K562 (cell line): ENCODE data around the gene SPX. TPM values are rescaled to one million over a fixed set of nuclear protein-coding genes. Genes with fewer than 3 reads are reported as not detected.

Source experiments
- ATAC-seq: fragments of 200-7000 bp; cut with Tn5 transposase; 3 replicates; pipeline ENCODE4 v1.9.1; 2020; ENCODE audit warnings: moderate library complexity
- BruUV-seq: library from RNA; stranded (reverse); fragments of 400-500 nt; replicated peaks from 2 replicates; lab custom pipeline; 2021; lab: Mats Ljungman, UMichigan
- CTCF ChIA-PET: fragments of 300-600 bp; formaldehyde crosslinking; extraction: SDS; loops from one replicate; lab custom pipeline; 2021; ENCODE audit warnings: low intra/inter-chr PET ratio; lab: Yijun Ruan, JAX
- POLR2A ChIA-PET: fragments of 300-600, 350-650 bp; sonication (Branson Sonifier 250); formaldehyde crosslinking; extraction: SDS; loops from one replicate; lab custom pipeline; 2021; ENCODE audit warnings: antibody characterized with exemption, inconsistent platforms; lab: Yijun Ruan, JAX
- DNase-seq, 4 experiments: peaks; one replicate each; pipeline versions ENCODE4 v3.0.0 to v3.0.0-alpha.2; 2011 to 2018; ENCODE audit warnings: low spot score in 3 of 4, mixed read lengths in 3 of 4; ENCODE audit errors: extremely low read depth in 1 of 4
- FAIRE-seq: peaks from 2 replicates; lab custom pipeline; 2011; peaks lifted over from hg19 to GRCh38; lab: Jason Lieb, UNC
- H2AFZ ChIP-seq: 2 replicates; pipeline ENCODE4 v1.6.0; 2011; ENCODE audit warnings: low read depth, low read length, control low read depth, inconsistent platforms
- H3K27ac ChIP-seq: fragments of 200-600 bp; 3 replicates; pipeline ENCODE4 v1.8.0; 2011; ENCODE audit warnings: low read depth, mild to moderate bottlenecking, control low read depth, inconsistent platforms, low read length, moderate library complexity, mixed read lengths; ENCODE audit errors: extremely low read depth
- H3K27me3 ChIP-seq, 2 experiments: fragments of 300-600 bp in 1 of 2; 2 replicates in 1 of 2; 3 replicates in 1 of 2; pipeline versions ENCODE4 v1.6.0 to v1.8.0; 2011; ENCODE audit warnings: inconsistent platforms in 2 of 2, low read length in 2 of 2, mild to moderate bottlenecking in 1 of 2, mixed read lengths in 1 of 2, moderate library complexity in 1 of 2; ENCODE audit not compliant: control insufficient read depth in 2 of 2, insufficient read depth in 2 of 2
- H3K36me3 ChIP-seq: fragments of 300-600 bp; 3 replicates; pipeline ENCODE4 v1.8.0; 2011; ENCODE audit warnings: mild to moderate bottlenecking, low read length, inconsistent platforms; ENCODE audit not compliant: control insufficient read depth, insufficient read depth
- H3K4me1 ChIP-seq, 2 experiments: fragments of 200-600 bp in 1 of 2; replicated peaks in 1 of 2; 2 replicates in 1 of 2; 3 replicates in 1 of 2; pipeline versions ENCODE4 v1.5.1 to v1.8.0; 2011; ENCODE audit warnings: inconsistent platforms in 2 of 2, low read length in 2 of 2, mild to moderate bottlenecking in 1 of 2, mixed read lengths in 1 of 2, moderate library complexity in 1 of 2; ENCODE audit not compliant: control insufficient read depth in 2 of 2, insufficient read depth in 2 of 2
- H3K4me2 ChIP-seq: 2 replicates; pipeline ENCODE4 v1.6.1; 2011; ENCODE audit warnings: low read length, control low read depth, inconsistent platforms, mixed read lengths; ENCODE audit not compliant: insufficient read depth
- H3K4me3 ChIP-seq: fragments of 200-600 bp; sonication (generic), shearing (Covaris generic); 2 replicates; pipeline ENCODE4 v1.5.1; 2016; ENCODE audit warnings: control low read depth, inconsistent platforms
- H3K79me2 ChIP-seq: fragments of 200-600 bp; 3 replicates; pipeline ENCODE4 v1.8.0; 2011; ENCODE audit warnings: low read length, inconsistent platforms; ENCODE audit not compliant: control insufficient read depth, insufficient read depth
- H3K9ac ChIP-seq, 2 experiments: 2 replicates each; pipeline versions ENCODE4 v1.6.0 to v1.6.1; 2011; ENCODE audit warnings: low read depth in 2 of 2, low read length in 2 of 2, control low read depth in 1 of 2, inconsistent platforms in 1 of 2, mild to moderate bottlenecking in 1 of 2, mixed read lengths in 1 of 2; ENCODE audit not compliant: insufficient read depth in 1 of 2
- H3K9me1 ChIP-seq: one replicate; pipeline ENCODE4 v1.6.0; 2011; ENCODE audit warnings: inconsistent platforms, mild to moderate bottlenecking, low read length, moderate library complexity; ENCODE audit not compliant: control insufficient read depth, insufficient read depth
- H3K9me3 ChIP-seq: replicated peaks from 2 replicates; pipeline ENCODE4 v1.5.1; 2011; ENCODE audit warnings: low read depth, low read length, inconsistent platforms; ENCODE audit not compliant: control insufficient read depth, insufficient read depth
- H4K20me1 ChIP-seq: replicated peaks from 2 replicates; pipeline ENCODE4 v1.6.1; 2011; ENCODE audit warnings: low read length, inconsistent platforms, mixed read lengths; ENCODE audit not compliant: control insufficient read depth, insufficient read depth
- ETV1 ChIP-seq: fragments of 450-650 bp; conservative IDR thresholded peaks from 2 replicates; pipeline ENCODE4 v1.6.1; 2016; ENCODE audit warnings: missing genetic modification characterization, control low read depth, low read depth, missing compliant biosample characterization
- L3MBTL2 ChIP-seq: fragments of 450-650 bp; IDR thresholded peaks from 2 replicates; pipeline ENCODE4 v1.6.1; 2016; ENCODE audit warnings: mild to moderate bottlenecking, moderate library complexity
- ZBTB34 ChIP-seq: fragments of 250-450 bp; sonication (Bioruptor Pico); IDR thresholded peaks from 2 replicates; pipeline ENCODE4 v1.8.0; 2021; ENCODE audit warnings: mild to moderate bottlenecking, moderate library complexity
- ZC3H4 ChIP-seq: sonication (generic); formaldehyde crosslinking; IDR thresholded peaks from 2 replicates; pipeline ENCODE4 v1.9.0; 2021; ENCODE audit warnings: missing genetic modification reagents, borderline replicate concordance
- ZNF316 ChIP-seq: fragments of 450-650 bp; IDR thresholded peaks from 2 replicates; pipeline ENCODE4 v1.6.1; 2016
- WGBS: fragments of 100-300 bp; shearing (Covaris generic); methylation state at CpG from one replicate; pipeline ENCODE4 v1.1.6; 2016; ENCODE audit warnings: low coverage, mixed read lengths; ENCODE audit not compliant: insufficient coverage; ENCODE audit errors: missing lambda C conversion rate; 5-methylcytosine and 5-hydroxymethylcytosine counted together
- in situ Hi-C: fragments of 300-500 bp; cut with MboI; formaldehyde crosslinking; loops from 4 replicates; pipeline ENCODE4 v1.15.0; 2018; ENCODE audit warnings: inconsistent platforms, mixed read lengths
- intact Hi-C: fragments of 100-400 bp; cut with micrococcal nuclease; formaldehyde crosslinking; loops from 2 replicates; pipeline ENCODE4 v1.14.2; 2022
- polyA plus RNA-seq, 8 experiments: library from polyadenylated mRNA; depleted of rRNA in 4 of 8; stranded (reverse) in 5 of 8; unstranded in 3 of 8; fragments of >200 nt; fragmentation: Nextera tagmentation in 2 of 8; fragmentation: Illumina TruSeq in 1 of 8; extraction: Ambion mirVana in 2 of 8; extraction: Trizol in 1 of 8; gene quantifications; 2 replicates each; pipeline versions ENCODE4 v1.2.1 to v1.2.3, GENCODE V29; 2011 to 2014; ENCODE audit warnings: inconsistent platforms in 1 of 8, missing spikeins in 1 of 8
- total RNA-seq, 7 experiments: library from RNA; depleted of rRNA in 6 of 7; stranded (reverse); fragments of >200 nt in 6 of 7; fragmentation: Illumina TruSeq in 2 of 7; extraction: Trizol in 2 of 7; gene quantifications; 2 replicates each; pipeline versions ENCODE4 v1.2.1 to v1.2.3, GENCODE V29; 2011 to 2021; ENCODE audit warnings: low replicate concordance in 1 of 7

SPX gene
- total and polyA plus RNA-seq, 9 of the 15 experiments (the other 6 are each of a cell fraction or from before 2014, with no cell fraction given) = 0.06 to 0.40 (median 0.14) TPM

DNA sequence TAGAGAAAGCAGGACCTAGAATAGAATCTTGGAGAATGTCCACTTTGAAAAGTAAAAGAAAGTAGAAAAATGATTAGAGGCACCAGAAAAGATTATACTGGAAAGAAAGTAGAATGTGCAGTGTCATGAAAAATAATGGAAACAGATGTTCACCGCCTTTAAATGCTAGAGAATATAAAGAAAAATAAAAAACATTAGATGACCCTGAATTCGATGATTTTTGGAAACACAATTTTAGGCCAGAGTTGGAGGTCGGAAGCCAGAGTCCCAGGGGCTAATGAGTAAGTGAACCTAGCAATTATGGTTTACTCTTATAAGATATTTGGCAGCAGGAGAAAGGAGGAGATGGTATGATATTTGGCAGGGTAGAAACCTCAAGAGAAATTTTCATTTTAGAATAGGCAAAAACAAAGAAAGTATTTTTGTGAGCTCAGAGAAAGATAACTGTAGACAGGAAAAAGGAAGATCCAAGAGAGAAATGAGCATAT lies 40.9 kb downstream of the SPX start:
- H3K9ac ChIP-seq = no peak overlapping the region
- no peaks in the 10 kb centered on the region for H3K79me2 ChIP-seq
- H3K4me2 ChIP-seq = no peak overlapping the region
- FAIRE-seq = no peak
- no peak for ATAC-seq
- in situ Hi-C loops = no loop called here
- no peak overlapping the region for H3K4me3 ChIP-seq
- no peaks in the 10 kb centered on the region for H3K9me3 ChIP-seq
- no peak overlapping the region for H2AFZ ChIP-seq
- intact Hi-C loops = no loop called here
- ChIA-PET POLR2A (interaction anchor here (1.1 kb wide), 1 partner anchor 9 kb away, joined by 4 read pairs; no protein-coding TSS in a partner anchor), CTCF (interaction anchor here (0.7 kb wide), 1 partner anchor 172 kb away, joined by 4 read pairs; no protein-coding TSS in a partner anchor)
- DNase-seq = no peak
- no peaks in the 10 kb centered on the region for H3K4me1 ChIP-seq
- BruUV-seq = no TSS peak
- no peaks in the 10 kb centered on the region for H3K27me3 ChIP-seq
- H3K9me1 ChIP-seq = no peaks in the 10 kb centered on the region
- TF ChIP-seq ETV1 (no peak), ZNF316 (peak; percentile 60)
- H3K36me3 ChIP-seq = no peaks in the 10 kb centered on the region
- H4K20me1 ChIP-seq = no peaks in the 10 kb centered on the region
- WGBS = 11% methylated on average over 3 of the region's 3 CpGs
- H3K27ac ChIP-seq = no peak overlapping the region

DNA sequence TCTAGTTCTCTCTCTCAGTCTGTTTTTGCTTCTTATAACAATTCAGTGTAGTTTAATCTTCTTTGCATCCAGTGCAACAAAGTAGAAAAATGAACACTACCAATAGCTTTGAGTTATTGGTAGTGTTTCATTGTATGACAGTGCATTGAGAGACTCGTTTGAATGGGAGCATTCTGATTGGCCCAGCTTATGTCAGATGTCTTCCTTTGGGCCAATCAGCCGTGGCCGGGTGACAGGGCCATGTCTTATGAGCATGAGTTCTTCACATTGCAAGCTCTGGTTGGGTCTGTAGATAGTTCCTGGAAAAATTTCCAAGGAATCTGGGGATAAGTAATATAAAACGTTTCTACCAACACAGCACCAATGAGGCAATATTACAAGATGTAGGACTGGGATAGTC lies 42.0 kb downstream of the SPX start:
- no peaks in the 10 kb centered on the region for H3K36me3 ChIP-seq
- no peak overlapping the region for H3K4me2 ChIP-seq
- FAIRE-seq (no peak), DNase-seq (peak; percentile 4 to 13 (median 7)), ATAC-seq (peak; percentile 51; the same call in 1 of the 3 replicates)
- H3K9me3 ChIP-seq = no peaks in the 10 kb centered on the region
- BruUV-seq = no TSS peak
- no peaks in the 10 kb centered on the region for H3K4me1 ChIP-seq
- ChIA-PET CTCF (no interaction called here), POLR2A (interaction anchor here (1.1 to 1.3 kb wide), 2 partner anchors 8 to 9 kb away, joined by 4 read pairs; no protein-coding TSS in a partner anchor)
- 7% methylated on average over 3 of the region's 4 CpGs for WGBS
- no peaks in the 10 kb centered on the region for H3K27me3 ChIP-seq
- peak overlapping the region; percentile 32; the same call in 1 of the 2 replicates for H2AFZ ChIP-seq
- H3K4me3 ChIP-seq = no peak overlapping the region
- no peak overlapping the region for H3K27ac ChIP-seq
- in situ Hi-C loops (no loop called here), intact Hi-C loops (no loop called here)
- H3K79me2 ChIP-seq = no peaks in the 10 kb centered on the region
- no peak overlapping the region for H3K9ac ChIP-seq
- H4K20me1 ChIP-seq = no peaks in the 10 kb centered on the region
- no peaks in the 10 kb centered on the region for H3K9me1 ChIP-seq
- 0 out of 2 replicates have a peak, but pooled peaks have one; percentile 18 for TF ChIP-seq L3MBTL2
- TF ChIP-seq ZBTB34 (CRISPR knock-in tag) = no peak
- no peak for TF ChIP-seq ZC3H4
